ENCODE results near the gene TUBA3D.
A peak's percentile ranks its signal among the peaks of the same experiment; 100 is the strongest.
"Not testable (repeated sequence)": the region's sequence is repeated elsewhere in the genome, so short reads cannot be mapped to it uniquely, and the experiment has no call there.

TUBA3D gene

DNA sequence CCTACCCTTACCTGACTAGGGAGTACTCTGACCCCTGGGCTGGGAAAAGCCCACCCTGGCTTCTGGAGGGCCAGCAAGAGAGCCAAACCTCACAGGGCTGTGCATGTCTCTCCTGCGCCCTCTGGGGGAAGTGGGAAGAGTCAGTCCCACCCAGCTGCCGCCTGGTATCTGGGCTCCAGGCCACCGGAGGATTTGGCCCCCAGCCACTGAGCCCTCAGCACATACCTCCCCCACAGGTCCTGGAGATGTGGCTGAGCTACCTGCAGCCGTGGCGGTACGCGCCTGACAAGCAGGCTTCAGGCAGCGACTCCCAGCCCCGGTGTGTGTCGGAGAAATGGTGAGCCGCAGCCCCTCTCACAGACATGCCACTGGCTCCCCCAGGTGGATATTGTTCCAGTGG is 40.7 kb downstream of the TUBA3D start:
- not testable (repeated sequence) for H3K4me1 Mint-ChIP-seq; H3K9me3 Mint-ChIP-seq; H3K27me3 Mint-ChIP-seq (ENCODE audit: low read depth); H3K36me3 Mint-ChIP-seq (ENCODE audit: low read depth); H3K4me3 Mint-ChIP-seq; H3K27ac Mint-ChIP-seq
- TF ChIP-seq, protein P1, sequence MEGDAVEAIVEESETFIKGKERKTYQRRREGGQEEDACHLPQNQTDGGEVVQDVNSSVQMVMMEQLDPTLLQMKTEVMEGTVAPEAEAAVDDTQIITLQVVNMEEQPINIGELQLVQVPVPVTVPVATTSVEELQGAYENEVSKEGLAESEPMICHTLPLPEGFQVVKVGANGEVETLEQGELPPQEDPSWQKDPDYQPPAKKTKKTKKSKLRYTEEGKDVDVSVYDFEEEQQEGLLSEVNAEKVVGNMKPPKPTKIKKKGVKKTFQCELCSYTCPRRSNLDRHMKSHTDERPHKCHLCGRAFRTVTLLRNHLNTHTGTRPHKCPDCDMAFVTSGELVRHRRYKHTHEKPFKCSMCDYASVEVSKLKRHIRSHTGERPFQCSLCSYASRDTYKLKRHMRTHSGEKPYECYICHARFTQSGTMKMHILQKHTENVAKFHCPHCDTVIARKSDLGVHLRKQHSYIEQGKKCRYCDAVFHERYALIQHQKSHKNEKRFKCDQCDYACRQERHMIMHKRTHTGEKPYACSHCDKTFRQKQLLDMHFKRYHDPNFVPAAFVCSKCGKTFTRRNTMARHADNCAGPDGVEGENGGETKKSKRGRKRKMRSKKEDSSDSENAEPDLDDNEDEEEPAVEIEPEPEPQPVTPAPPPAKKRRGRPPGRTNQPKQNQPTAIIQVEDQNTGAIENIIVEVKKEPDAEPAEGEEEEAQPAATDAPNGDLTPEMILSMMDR (IDR thresholded peaks at IDR 0.05; ENCODE audit: unreplicated experiment in 3 of 3) = peak in 1 of 3 experiments; percentile 14

DNA sequence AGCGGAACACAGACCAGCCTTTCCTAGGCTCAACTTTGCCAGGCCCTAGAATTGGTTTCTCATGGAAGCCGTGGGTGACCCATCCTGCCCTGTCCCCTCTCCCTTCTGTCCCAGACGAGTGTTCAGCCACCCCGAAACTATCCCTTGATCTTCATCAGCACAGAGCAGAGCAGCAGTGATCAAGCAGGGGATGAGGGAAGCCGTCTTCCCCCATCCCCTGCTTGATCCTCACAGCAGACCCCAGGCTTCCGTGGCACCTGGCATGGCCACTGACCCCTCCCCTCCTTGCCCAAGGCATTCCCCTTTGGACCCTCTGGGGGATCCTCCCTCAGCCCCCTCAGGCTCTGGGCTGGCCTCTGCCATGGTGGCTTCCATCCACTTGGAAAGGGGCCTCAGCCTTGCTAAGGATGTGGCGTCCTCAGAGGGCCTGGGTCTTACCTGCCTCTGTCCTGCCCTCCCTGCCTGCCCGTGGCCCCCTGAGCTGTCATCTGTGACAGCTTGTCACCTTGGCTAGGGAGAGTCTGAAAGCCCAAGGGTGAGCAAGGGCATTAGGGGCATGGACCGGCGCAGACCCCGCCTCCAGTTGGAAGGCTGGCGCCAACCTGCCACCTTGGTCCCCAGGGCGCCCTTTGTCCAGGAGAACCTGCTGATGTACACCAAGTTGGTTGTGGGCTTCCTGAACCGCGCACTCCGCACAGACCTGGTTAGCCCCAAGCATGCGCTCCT is 41.4 kb downstream of the TUBA3D start:
- H3K4me3 Mint-ChIP-seq = no peak overlapping the region
- H3K27ac Mint-ChIP-seq = no peak overlapping the region
- peaks cover 8% of the 10 kb centered on the region for H3K36me3 Mint-ChIP-seq (ENCODE audit: low read depth)
- TF ChIP-seq, protein P1 (IDR thresholded peaks at IDR 0.05; ENCODE audit: unreplicated experiment in 3 of 3) = no peak
- no peaks in the 10 kb centered on the region for H3K9me3 Mint-ChIP-seq
- H3K27me3 Mint-ChIP-seq (ENCODE audit: low read depth) = no peaks in the 10 kb centered on the region
- H3K4me1 Mint-ChIP-seq = no peaks in the 10 kb centered on the region

DNA sequence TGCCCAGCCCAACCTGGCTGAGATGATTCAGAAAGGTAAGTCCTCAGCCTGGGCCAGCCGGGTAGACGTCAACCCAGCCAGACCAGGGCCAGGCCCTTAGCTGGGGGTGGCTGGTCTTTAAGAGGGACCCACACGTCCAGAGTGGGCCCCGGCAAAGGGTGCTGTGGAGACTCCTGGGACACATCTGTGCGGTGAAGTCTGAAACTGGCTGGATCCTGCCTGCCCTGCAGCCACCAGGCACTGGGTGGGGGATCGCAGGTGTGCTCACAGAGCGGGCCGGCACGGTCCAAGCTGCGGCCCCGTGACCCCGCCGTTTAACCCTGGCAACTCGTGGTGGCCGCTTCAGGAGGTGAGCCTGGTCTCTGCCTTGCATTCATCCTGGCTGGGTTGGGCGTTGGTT is 41.9 kb downstream of the TUBA3D start:
- H3K27me3 Mint-ChIP-seq (ENCODE audit: low read depth); H3K27ac Mint-ChIP-seq; H3K9me3 Mint-ChIP-seq; H3K4me1 Mint-ChIP-seq; H3K36me3 Mint-ChIP-seq (ENCODE audit: low read depth); H3K4me3 Mint-ChIP-seq: not testable (repeated sequence)

DNA sequence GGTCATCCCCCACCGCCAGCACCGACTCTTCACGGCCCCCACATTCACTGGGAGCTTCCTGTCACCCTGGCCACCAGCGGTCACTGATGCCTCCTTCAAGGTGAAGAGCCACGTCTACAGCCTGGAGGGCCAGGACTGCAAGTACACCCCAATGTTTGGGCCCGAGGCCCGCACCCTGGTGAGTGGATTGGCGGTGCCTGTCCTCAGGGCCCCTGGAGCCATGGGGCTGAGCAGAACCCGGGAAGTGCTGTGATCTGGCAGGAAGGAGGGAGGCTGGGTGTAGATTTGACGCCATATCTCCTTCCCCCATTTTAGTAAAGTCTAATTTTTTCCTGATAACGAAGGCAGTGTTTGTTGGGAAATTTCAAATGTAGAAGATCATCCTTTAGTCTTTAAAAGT is 42.6 kb downstream of the TUBA3D start:
- not testable (repeated sequence) for H3K9me3 Mint-ChIP-seq; H3K27me3 Mint-ChIP-seq (ENCODE audit: low read depth); H3K4me3 Mint-ChIP-seq; H3K36me3 Mint-ChIP-seq (ENCODE audit: low read depth); H3K4me1 Mint-ChIP-seq; H3K27ac Mint-ChIP-seq

DNA sequence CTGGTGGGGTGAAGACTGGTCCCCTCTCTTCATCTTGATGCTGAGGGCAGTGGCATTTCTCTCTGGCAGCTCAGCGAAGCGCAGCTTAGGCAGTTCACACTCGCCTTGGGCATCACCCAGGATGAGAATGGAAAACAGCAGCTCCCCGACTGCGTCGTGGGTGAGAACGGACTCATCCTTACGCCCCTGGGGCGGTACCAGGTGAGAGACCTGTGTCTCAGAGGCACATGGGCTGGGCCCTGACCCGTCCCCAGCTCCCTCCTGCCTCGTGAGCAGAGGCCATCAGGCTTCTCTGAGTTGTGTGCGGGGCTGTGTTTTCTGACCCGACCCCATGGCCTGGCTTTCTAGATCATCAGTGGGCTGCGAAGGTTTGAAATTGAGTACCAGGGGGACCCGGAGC is 43.5 kb downstream of the TUBA3D start:
- H3K36me3 Mint-ChIP-seq (ENCODE audit: low read depth) = peaks cover 4% of the 10 kb centered on the region
- no peaks in the 10 kb centered on the region for H3K27me3 Mint-ChIP-seq (ENCODE audit: low read depth)
- no peak overlapping the region for H3K4me3 Mint-ChIP-seq
- no peaks in the 10 kb centered on the region for H3K4me1 Mint-ChIP-seq
- no peaks in the 10 kb centered on the region for H3K9me3 Mint-ChIP-seq
- TF ChIP-seq, protein P1 (IDR thresholded peaks at IDR 0.05; ENCODE audit: unreplicated experiment in 3 of 3) = no peak
- no peak overlapping the region for H3K27ac Mint-ChIP-seq

DNA sequence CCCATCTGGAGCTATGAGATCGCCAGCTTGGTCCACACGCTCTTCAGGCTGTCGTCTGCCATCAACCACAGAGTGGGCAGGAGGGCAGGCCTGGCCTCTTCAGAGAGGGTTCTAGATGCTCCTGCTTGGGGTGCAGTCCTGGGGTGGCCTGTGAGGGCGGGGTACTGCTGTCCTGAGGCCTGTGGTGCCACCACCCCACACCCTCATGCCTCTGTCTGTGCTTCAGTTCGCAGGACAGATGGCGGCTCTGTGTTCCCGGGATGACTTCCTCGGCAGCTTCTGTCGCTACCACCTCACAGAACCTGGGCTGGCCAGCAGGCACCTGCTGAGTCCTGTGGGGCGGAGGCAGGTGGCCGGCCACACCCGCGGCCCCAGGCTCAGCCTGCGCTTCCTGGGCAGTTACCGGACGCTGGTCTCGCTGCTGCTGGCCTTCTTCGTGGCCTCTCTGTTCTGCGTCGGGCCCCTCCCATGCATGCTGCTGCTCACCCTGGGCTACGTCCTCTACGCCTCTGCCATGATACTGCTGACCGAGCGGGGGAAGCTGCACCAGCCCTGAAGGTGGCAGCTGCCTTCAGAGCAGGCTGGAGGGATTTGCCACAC is 44.1 kb downstream of the TUBA3D start:
- not testable (repeated sequence) for H3K27me3 Mint-ChIP-seq (ENCODE audit: low read depth); H3K27ac Mint-ChIP-seq; H3K4me3 Mint-ChIP-seq; H3K4me1 Mint-ChIP-seq; H3K36me3 Mint-ChIP-seq (ENCODE audit: low read depth); H3K9me3 Mint-ChIP-seq

DNA sequence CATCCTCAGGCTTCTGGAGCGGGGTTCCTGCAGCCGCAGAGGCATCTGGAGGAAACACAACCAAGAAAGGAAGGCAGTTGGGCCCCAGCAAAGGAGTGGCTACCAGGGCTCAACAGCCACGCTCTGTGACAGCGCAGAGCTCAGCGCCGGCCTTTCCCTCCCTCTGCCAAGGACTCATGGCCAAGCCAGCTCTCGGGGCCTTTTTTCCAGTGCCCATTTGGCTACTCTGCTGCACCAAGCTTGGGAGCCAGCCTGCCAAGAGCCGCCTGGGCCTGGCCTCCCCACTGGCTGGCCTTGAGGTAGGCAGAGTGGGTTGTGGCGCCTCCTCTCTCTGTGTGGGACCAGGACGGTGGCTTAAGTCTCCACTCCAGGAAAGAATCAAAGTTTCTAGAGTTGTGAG is 44.6 kb downstream of the TUBA3D start:
- no peak overlapping the region for H3K4me3 Mint-ChIP-seq
- H3K27ac Mint-ChIP-seq = no peak overlapping the region
- peaks cover 4% of the 10 kb centered on the region for H3K36me3 Mint-ChIP-seq (ENCODE audit: low read depth)
- TF ChIP-seq, protein P1 (IDR thresholded peaks at IDR 0.05; ENCODE audit: unreplicated experiment in 3 of 3) = no peak
- H3K4me1 Mint-ChIP-seq = no peaks in the 10 kb centered on the region
- H3K9me3 Mint-ChIP-seq = no peaks in the 10 kb centered on the region
- H3K27me3 Mint-ChIP-seq (ENCODE audit: low read depth) = no peaks in the 10 kb centered on the region

DNA sequence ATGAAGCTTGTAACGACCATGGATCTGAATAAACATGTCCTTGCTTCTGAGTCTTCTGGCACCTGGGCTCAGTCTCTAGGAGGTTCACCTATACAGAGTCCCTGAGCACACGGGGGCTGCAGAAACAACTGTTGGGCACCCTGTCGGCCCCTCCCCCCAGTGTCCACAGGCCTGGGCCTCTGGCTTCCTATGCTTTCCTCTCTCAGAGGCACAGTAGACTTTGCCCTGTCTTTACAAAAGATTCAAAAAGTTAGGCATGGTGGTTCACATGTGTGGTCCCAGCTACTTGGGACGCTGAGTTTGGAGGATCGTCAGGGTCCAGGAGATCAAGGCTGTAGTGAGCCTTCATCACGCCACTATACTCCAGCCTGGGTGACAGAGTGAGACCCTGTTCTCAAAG is 45.6 kb downstream of the TUBA3D start:
- not testable (repeated sequence) for H3K9me3 Mint-ChIP-seq; H3K36me3 Mint-ChIP-seq (ENCODE audit: low read depth); H3K27me3 Mint-ChIP-seq (ENCODE audit: low read depth); H3K4me3 Mint-ChIP-seq; H3K27ac Mint-ChIP-seq; H3K4me1 Mint-ChIP-seq
